ENCODE measurements around the gene TBC1D19.

Gene TBC1D19

DNA sequence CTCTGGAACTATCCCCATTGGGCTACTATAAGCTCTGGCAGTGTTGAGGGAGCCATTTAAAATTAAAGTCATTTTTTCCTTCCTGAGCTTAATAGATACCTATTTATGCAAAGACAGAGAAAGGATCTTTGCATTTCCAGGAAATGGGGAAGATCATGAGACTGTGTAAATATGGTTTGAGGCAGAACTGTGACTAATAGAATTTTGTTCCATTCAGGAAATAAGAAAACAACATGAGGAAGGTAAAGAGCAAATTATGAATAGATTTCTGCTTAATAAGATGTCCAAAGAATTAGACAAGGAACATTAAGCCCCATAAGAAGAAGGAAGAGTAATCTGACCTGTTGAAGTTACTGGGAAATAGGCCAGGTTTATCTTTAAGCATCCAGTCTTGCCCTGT is 17.8 kb upstream of the TBC1D19 start:
- peak; percentile 11 for DNase-seq (ENCODE audit: low read depth)
- TF ChIP-seq, protein P1, sequence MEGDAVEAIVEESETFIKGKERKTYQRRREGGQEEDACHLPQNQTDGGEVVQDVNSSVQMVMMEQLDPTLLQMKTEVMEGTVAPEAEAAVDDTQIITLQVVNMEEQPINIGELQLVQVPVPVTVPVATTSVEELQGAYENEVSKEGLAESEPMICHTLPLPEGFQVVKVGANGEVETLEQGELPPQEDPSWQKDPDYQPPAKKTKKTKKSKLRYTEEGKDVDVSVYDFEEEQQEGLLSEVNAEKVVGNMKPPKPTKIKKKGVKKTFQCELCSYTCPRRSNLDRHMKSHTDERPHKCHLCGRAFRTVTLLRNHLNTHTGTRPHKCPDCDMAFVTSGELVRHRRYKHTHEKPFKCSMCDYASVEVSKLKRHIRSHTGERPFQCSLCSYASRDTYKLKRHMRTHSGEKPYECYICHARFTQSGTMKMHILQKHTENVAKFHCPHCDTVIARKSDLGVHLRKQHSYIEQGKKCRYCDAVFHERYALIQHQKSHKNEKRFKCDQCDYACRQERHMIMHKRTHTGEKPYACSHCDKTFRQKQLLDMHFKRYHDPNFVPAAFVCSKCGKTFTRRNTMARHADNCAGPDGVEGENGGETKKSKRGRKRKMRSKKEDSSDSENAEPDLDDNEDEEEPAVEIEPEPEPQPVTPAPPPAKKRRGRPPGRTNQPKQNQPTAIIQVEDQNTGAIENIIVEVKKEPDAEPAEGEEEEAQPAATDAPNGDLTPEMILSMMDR (conservative IDR thresholded peaks at IDR 0.05; ENCODE audit: control insufficient read depth, insufficient read depth, low read depth, low read length), result no peak
- no peak overlapping the region for H3K4me3 ChIP-seq (ENCODE audit: control insufficient read depth, low read depth, low read length)

DNA sequence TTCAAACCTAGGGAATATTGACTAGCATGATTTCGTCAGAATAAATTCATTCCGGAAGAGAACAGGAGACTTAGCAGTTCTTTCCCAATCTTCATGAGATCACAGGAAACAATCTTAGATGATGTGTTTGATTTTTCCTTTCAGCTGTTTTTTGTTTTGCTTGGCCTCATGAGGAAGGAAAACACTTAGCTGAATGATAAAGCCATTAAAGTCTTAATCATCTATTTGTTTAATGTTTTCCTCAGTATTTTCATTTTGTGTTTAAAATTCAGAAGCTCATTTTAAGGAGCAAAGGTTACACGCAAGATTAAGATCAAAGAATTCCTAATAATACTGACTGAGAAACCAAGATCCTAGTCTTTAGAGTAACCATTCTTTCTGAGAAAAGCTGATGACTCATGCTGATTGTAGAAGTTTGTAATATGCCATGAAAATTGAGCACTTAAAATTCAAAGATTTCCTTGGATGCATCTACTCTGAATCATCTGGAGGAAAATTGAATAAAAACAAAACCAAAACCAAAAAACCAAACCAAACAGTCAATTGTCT is 15.4 kb upstream of the TBC1D19 start:
- H3K4me3 ChIP-seq (ENCODE audit: control insufficient read depth, low read depth, low read length), result peak overlapping the region; percentile 3
- peak; percentile 91 for DNase-seq (ENCODE audit: low read depth)
- TF ChIP-seq, protein P1 (conservative IDR thresholded peaks at IDR 0.05; ENCODE audit: control insufficient read depth, insufficient read depth, low read depth, low read length), result no peak

DNA sequence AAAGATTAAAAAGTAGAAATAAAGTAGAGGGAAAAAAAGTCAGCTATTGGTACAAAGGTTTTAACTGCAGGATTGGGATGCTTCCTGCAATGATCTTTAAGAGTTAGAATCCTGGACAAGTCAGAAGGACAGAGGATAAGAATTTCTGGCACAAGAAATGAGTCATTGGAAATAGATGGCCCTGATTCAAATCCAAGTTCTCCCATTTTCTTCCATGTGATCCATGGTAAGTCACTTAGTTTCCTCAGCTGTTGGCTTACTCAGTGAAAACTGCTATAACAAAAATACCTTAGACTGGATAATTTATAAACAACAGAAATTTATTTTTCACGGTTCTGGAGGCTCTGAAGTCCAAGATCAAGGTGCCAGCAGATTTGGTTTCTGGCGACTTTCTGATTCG is 13.3 kb upstream of the TBC1D19 start:
- H3K4me3 ChIP-seq (ENCODE audit: control insufficient read depth, low read depth, low read length), result no peak overlapping the region
- TF ChIP-seq, protein P1 (conservative IDR thresholded peaks at IDR 0.05; ENCODE audit: control insufficient read depth, insufficient read depth, low read depth, low read length), result no peak

DNA sequence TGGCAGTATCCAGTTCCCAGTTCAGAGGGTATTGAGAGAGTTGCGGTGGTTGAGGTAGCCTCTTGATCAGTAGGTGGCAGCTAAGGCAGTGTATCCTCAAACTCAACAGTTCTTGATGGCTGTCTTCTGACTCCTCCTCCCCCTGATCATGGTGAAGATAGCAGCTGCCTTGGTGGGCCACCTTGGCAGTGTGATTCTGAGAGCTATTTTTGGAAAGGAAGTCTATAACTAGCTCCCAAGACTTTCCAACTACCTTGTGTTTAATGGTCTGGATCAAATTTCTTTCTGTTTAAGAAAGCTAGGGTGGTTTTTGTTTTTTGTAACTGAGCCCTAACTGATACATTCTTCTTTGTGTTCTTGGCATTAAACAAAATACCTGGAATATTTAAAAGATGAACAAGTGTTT is 10.5 kb upstream of the TBC1D19 start:
- DNase-seq (ENCODE audit: low read depth), result no peak
- H3K4me3 ChIP-seq (ENCODE audit: control insufficient read depth, low read depth, low read length), result no peak overlapping the region
- TF ChIP-seq, protein P1 (conservative IDR thresholded peaks at IDR 0.05; ENCODE audit: control insufficient read depth, insufficient read depth, low read depth, low read length), result no peak

More for the DNA sequence above, 13.3 kb upstream of the TBC1D19 start:
- peak; percentile 79 for DNase-seq (ENCODE audit: low read depth)

DNA sequence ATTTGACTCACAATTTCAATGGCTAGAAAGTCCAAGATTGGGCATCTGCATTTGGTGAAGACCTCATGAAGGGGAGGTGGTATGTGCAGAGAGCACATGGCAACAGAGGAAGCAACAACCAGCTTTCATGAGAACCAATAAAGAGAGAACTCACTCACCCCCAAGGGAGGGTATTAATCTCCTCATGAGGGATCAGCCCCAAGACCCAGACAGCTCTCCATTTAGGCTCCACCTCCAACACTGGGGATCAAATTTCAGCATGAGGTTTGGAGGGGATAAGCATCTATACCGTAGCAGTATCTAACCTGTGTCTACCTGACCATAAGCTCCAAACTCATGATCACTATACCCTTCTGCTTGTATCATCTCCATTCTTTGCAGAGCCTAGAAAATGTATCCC is 9.3 kb upstream of the TBC1D19 start:
- DNase-seq (ENCODE audit: low read depth), result no peak
- TF ChIP-seq, protein P1 (conservative IDR thresholded peaks at IDR 0.05; ENCODE audit: control insufficient read depth, insufficient read depth, low read depth, low read length), result no peak

DNA sequence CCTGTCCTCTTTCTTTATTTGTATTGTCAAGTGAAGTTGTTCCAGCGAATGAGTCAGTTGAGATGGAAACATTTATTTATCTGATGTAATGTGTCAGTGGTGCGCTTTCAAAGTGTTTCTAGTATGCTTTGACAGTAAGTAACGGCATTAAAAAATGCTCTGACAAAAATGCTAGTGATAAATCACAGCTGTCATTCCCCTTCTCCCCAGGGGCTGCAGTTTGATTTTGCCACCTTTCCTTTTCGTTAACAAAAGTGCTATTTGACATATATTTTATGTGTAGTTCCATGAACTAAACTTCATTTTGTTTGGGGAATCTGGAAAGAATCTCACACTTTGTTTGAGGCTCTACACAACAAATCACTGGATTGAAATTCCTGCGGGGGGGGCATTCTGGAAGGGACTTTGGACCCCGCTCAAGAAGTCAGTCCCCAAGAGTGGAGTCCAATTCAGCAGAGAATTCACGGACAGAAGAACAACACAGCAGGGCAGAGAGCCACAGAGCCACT is 7.6 kb upstream of the TBC1D19 start:
- no peak overlapping the region for H3K4me3 ChIP-seq (ENCODE audit: control insufficient read depth, low read depth, low read length)
- TF ChIP-seq, protein P1 (conservative IDR thresholded peaks at IDR 0.05; ENCODE audit: control insufficient read depth, insufficient read depth, low read depth, low read length), result no peak
- DNase-seq (ENCODE audit: low read depth), result peak; percentile 76

More for the DNA sequence above, 9.3 kb upstream of the TBC1D19 start:
- H3K4me3 ChIP-seq (ENCODE audit: control insufficient read depth, low read depth, low read length), result no peak overlapping the region

Measured in fibroblast of mammary gland (primary cell).